Measurements from ENCODE around the gene METTL1. TPM values are rescaled to one million over a fixed set of nuclear protein-coding genes. Genes with fewer than 3 reads are reported as not detected.

The METTL1 gene
- total RNA-seq, 2 donors from 2014 or later: 26.1 to 28.7 TPM

DNA sequence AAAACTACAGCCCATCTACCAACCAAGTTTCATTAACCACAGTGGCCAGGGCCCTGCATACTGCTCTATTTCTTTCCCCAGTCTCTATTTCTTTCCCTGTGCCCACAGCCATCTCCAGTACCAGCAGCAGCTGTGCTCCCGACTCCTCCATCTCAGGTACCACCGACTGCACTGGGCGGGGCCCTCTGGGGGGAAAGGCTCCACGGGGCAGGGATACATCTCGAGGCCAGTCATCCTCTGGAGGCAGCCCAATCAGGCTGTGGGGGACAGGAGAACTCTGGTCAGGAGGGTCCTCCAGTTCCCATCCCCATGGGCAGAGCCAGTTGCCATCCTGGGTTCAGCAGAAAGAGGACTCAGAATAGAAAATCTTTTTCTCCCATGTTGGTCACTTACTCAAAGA lies 22.8 kb downstream of the METTL1 start:
- WGBS, 2 experiments (ENCODE audit: insufficient coverage in 1 of 2, insufficient read length in 1 of 2): 98 to 100% methylated on average over 1 to 5 of the region's 5 CpGs
- no peak overlapping the region for H3K27ac ChIP-seq (ENCODE audit: low read depth, low read length)
- Mint-ChIP-seq H3K4me1 (peaks cover 29% of the 10 kb centered on the region), H3K9me3 (peaks cover 3% of the 10 kb centered on the region), H3K27me3 (ENCODE audit: insufficient read depth) (peaks cover 13% of the 10 kb centered on the region), H3K4me3 (no peak overlapping the region), H3K27ac (no peak overlapping the region), H3K36me3 (ENCODE audit: low read depth) (peaks cover 50% of the 10 kb centered on the region)
- peaks cover 50% of the 10 kb centered on the region for H3K36me3 ChIP-seq (ENCODE audit: control insufficient read depth, insufficient read depth, low read length)
- no peak for DNase-seq
- peaks cover 5% of the 10 kb centered on the region for H3K4me1 ChIP-seq (ENCODE audit: control insufficient read depth, insufficient read depth, low read length)
- no peak overlapping the region for H3K4me3 ChIP-seq (ENCODE audit: low read length)
- peaks cover 9% of the 10 kb centered on the region for H3K27me3 ChIP-seq (ENCODE audit: control insufficient read depth, insufficient read depth, low read length, poor library complexity, severe bottlenecking)
- H3K9ac ChIP-seq (ENCODE audit: extremely low read depth, low read length, poor library complexity, severe bottlenecking): no peak overlapping the region
- TF ChIP-seq, protein P1, sequence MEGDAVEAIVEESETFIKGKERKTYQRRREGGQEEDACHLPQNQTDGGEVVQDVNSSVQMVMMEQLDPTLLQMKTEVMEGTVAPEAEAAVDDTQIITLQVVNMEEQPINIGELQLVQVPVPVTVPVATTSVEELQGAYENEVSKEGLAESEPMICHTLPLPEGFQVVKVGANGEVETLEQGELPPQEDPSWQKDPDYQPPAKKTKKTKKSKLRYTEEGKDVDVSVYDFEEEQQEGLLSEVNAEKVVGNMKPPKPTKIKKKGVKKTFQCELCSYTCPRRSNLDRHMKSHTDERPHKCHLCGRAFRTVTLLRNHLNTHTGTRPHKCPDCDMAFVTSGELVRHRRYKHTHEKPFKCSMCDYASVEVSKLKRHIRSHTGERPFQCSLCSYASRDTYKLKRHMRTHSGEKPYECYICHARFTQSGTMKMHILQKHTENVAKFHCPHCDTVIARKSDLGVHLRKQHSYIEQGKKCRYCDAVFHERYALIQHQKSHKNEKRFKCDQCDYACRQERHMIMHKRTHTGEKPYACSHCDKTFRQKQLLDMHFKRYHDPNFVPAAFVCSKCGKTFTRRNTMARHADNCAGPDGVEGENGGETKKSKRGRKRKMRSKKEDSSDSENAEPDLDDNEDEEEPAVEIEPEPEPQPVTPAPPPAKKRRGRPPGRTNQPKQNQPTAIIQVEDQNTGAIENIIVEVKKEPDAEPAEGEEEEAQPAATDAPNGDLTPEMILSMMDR (conservative IDR thresholded peaks at IDR 0.05): no peak
- H3K9me3 ChIP-seq (ENCODE audit: control insufficient read depth, low read length): no peaks in the 10 kb centered on the region

DNA sequence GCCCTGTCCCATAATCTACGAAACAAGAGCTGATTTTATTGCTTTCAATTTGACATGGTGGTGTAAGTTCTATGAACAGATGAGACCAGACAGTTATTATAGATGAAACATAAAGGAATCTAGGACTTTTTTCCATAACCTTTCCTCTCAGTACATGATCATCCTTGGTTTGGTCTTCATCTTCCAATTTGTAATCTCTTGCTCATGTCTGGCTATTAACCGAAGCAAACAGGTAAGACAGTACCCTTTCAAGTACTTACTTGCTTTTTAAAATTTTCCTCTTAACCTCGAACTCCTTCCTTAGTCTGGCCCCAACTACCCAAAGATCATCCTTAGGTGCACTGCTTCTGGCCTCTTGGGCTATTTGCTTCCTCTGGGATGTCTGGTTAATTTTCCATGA lies 25.9 kb downstream of the METTL1 start:
- H3K4me3 ChIP-seq (ENCODE audit: low read length): peak overlapping the region; percentile 97
- peaks cover 33% of the 10 kb centered on the region for H3K27me3 ChIP-seq (ENCODE audit: control insufficient read depth, insufficient read depth, low read length, poor library complexity, severe bottlenecking)
- H3K36me3 ChIP-seq (ENCODE audit: control insufficient read depth, insufficient read depth, low read length): peaks cover 48% of the 10 kb centered on the region
- Mint-ChIP-seq H3K27ac (no peak overlapping the region), H3K27me3 (ENCODE audit: insufficient read depth) (peaks cover 31% of the 10 kb centered on the region), H3K4me1 (peaks cover 7% of the 10 kb centered on the region), H3K4me3 (peak overlapping the region; percentile 94), H3K9me3 (peaks cover 3% of the 10 kb centered on the region), H3K36me3 (ENCODE audit: low read depth) (peaks cover 43% of the 10 kb centered on the region)
- H3K4me1 ChIP-seq (ENCODE audit: control insufficient read depth, insufficient read depth, low read length): peaks cover 4% of the 10 kb centered on the region
- H3K9me3 ChIP-seq (ENCODE audit: control insufficient read depth, low read length): no peaks in the 10 kb centered on the region
- TF ChIP-seq, protein P1 (conservative IDR thresholded peaks at IDR 0.05): no peak
- no peak overlapping the region for H3K27ac ChIP-seq (ENCODE audit: low read depth, low read length)
- DNase-seq: no peak
- H3K9ac ChIP-seq (ENCODE audit: extremely low read depth, low read length, poor library complexity, severe bottlenecking): no peak overlapping the region
- WGBS, 2 experiments (ENCODE audit: insufficient coverage in 1 of 2, insufficient read length in 1 of 2): 92 to 100% methylated on average over 3 of the region's 3 CpGs

DNA sequence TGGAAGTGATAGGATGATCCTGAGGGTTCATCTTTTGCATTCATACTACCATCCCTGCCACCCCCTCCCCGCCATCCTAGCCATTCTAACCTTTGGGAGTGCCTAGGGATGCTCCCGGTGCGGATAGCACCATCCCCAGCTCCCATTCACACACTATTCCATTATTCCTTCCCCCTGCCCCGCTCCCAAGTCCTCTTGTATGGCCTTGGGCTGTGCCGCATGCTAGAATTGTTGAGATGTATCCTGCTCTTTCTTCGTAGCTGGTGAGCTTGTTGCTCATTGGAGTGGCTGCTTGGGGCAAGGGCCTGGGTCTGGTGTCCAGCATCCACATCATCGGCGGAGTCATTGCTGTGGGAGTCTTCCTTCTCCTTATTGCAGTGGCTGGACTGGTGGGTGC lies 26.4 kb downstream of the METTL1 start:
- H3K9me3 ChIP-seq (ENCODE audit: control insufficient read depth, low read length): no peaks in the 10 kb centered on the region
- H3K36me3 ChIP-seq (ENCODE audit: control insufficient read depth, insufficient read depth, low read length): peaks cover 42% of the 10 kb centered on the region
- TF ChIP-seq, protein P1 (conservative IDR thresholded peaks at IDR 0.05): no peak
- Mint-ChIP-seq H3K9me3 (peaks cover 3% of the 10 kb centered on the region), H3K36me3 (ENCODE audit: low read depth) (peaks cover 37% of the 10 kb centered on the region), H3K4me3 (peak overlapping the region; percentile 94), H3K4me1 (peaks cover 5% of the 10 kb centered on the region), H3K27ac (peak overlapping the region; percentile 99), H3K27me3 (ENCODE audit: insufficient read depth) (peaks cover 37% of the 10 kb centered on the region)
- H3K27me3 ChIP-seq (ENCODE audit: control insufficient read depth, insufficient read depth, low read length, poor library complexity, severe bottlenecking): peaks cover 38% of the 10 kb centered on the region
- peak; percentile 71 for DNase-seq
- WGBS, 2 experiments (ENCODE audit: insufficient coverage in 1 of 2, insufficient read length in 1 of 2): 56 to 90% methylated on average over 3 to 8 of the region's 8 CpGs
- H3K4me3 ChIP-seq (ENCODE audit: low read length): peak overlapping the region; percentile 97
- H3K27ac ChIP-seq (ENCODE audit: low read depth, low read length): no peak overlapping the region
- H3K9ac ChIP-seq (ENCODE audit: extremely low read depth, low read length, poor library complexity, severe bottlenecking): peak overlapping the region; percentile 97
- H3K4me1 ChIP-seq (ENCODE audit: control insufficient read depth, insufficient read depth, low read length): no peaks in the 10 kb centered on the region
